Hematopoietic multipotent progenitor cell (in vitro differentiated cells): ENCODE measurements around the gene RECQL5. TPM values are rescaled to one million over a fixed set of nuclear protein-coding genes. Genes with fewer than 3 reads are reported as not detected.

Experiments
- DNase-seq, 3 donors: peaks; one replicate each; pipeline ENCODE4 v3.0.0-alpha.2; 2011 to 2015; ENCODE audit warnings: low read depth in 2 of 3, low spot score in 2 of 3
- total RNA-seq: library from RNA; depleted of rRNA; stranded (reverse); fragments of >200 nt; gene quantifications from one replicate; pipeline ENCODE4 v1.2.3, GENCODE V29; 2012

The RECQL5 gene
- total RNA-seq = 56.6 TPM

DNA sequence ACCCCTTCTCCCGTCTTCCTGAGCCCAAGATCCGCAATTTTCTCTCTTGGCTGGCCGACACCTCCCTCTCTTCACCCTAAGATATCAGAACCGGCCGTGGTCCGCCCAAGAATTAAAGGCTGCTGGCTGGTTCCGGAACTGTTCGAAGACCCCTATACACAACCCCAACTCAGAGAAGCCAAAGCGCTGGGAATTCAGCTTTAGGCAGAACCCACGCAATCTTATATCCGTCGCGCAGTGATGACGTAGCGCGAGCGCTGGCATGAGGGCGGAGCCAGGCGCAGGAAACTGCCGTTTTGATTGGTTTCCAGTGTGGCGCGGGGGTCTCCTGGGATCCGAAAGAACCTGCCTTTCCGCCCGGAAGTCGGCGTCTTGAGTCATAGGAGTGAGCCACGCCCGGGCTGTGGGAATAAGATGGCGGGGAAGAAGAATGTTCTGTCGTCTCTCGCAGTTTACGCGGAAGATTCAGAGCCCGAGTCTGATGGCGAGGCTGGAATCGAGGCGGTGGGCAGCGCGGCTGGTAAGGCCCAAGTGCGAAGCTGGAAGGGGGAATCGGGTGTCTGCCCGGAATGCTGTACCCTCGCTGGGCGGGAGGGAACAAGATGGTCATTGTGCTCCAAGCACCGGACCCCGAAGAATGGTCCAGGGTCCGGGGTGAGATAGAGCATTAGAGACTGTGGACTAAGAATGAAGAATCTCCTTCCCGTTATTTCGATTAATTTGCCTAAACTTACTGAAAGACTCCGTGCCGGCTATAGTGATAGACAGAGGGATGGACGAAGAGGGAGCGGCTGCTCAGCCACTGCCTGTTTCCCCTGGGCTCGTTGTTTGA lies at the start of gene RECQL5, which contains the start of gene SAP30BP:
RECQL5 (minus strand) TSS at position 196 of the 832 bp plus-strand sequence. CDS start 597 bp downstream, outside the sequence.
SAP30BP (plus strand) TSS at position 380 of the 832 bp plus-strand sequence; CDS start at position 415, 35 bp downstream.
- peak; percentile 98 to 99 (median 99) for DNase-seq

DNA sequence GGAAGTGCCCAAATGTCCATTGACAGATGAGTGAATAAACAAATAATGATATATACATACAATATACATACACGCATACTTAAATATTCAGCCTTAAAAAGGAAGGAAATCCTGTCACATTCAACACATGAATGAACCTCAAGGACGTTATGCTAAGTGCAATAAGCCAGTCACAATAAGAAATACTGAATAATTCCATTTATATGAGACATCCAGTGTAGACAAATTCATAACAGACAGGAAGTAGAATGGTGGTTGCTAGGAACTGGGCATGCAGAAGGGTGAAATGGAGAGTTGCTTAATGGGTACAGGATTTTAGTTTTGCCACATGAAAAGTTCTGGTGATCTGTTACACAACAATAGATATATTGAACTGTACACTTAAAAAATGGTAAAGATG lies 45.5 kb upstream of the RECQL5 start:
- DNase-seq = no peak

DNA sequence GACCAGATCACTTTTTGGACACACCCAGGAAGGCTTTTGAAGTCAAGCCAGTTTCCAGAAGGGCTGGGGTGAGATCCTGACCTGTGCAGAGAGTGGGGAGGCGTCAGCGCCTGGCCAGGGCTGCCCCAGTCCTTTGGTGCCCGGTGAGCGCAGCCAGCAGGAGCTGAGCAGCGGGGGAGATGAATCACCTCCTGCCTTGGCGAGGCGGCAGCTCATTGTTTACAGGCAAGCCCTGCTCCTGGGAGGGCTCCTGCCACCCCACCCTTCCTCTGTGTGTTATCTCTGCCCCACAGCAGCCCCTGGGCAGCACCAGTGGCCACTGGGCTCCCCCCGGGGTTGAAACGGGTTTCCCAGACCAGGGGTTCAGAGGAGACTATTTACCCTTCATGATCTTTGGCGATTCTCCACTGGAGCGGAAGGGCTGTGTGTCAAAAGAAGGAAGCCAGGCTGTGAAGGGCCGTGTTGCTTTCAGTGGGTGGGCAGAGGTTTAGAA lies 40.2 kb upstream of the RECQL5 start:
- DNase-seq = peak in 2 of 3 donors; percentile 56 to 57

DNA sequence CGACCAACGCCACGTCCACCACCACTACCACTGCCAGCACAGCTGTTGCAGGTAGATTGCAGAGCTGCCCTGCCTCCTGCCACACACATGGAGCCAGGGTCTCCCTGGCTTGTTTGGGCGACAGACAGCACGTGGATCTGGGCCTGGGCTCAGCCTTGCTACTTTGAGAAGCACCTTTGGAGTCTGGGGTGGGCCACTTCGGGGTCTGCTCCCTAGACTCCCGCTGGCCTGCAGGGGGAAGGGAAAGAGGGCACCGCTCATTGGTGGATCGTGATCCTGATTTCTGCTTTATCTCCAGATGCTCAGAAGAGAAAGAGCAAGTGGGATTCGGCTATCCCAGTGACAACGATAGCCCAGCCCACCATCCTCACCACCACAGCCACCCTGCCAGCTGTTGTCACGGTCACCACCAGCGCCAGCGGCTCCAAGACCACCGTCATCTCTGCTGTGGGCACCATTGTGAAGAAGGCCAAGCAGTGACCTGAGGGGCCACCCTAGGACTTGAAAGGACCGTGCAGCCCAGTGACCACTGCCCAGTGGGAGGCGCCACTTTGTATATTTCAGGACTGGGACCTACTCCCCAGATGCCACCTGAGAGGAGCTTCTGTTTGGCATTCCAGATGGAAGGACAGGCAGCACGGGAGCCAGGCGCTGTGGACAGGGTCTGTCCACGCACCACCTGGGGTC lies 39.2 kb upstream of the RECQL5 start:
- no peak for DNase-seq

DNA sequence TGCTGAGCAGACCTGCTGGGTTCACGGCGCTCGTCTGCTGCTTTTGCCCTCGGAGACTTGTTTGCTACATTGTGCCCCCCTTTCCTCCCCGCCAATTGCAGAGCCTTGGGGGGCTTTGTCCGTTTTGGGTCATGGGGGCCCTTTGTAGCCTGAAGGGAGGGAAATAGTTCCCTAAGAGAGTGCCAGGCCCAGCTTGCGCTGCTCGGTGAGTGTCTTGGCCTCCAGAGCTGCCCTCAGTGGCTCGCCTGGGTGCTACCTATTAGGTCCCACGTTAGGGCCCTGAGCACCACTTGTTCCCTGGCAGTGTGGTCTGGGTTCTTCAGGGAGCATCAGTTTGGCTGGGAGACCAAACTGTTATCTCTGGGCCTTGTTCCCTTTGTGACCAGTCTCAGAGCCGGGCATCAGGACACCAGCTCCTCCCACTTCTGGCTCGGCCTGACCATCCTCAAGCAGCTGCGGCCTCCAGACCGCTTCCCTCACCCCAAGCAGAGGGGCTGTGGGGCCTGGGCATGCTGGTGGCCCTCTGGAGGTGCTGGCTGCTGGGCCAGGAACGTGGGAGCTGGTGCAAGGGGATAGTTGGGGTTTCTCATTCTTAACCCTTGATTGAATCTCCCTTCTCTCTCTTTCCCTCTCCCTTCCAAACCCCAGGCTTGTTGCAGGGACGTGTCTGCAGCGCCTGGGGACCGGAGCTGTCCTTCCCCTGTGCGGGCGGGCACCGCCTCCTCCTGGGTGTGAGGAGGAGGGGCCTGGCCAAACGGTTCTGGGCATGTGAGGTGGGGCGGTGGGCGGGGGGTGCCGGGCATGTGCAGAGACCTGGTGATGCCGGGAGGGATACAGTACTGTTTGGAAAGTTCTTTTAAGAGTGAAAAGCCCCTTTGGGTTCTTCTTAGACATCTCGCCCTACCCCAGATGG lies 38.3 kb upstream of the RECQL5 start:
- no peak for DNase-seq

DNA sequence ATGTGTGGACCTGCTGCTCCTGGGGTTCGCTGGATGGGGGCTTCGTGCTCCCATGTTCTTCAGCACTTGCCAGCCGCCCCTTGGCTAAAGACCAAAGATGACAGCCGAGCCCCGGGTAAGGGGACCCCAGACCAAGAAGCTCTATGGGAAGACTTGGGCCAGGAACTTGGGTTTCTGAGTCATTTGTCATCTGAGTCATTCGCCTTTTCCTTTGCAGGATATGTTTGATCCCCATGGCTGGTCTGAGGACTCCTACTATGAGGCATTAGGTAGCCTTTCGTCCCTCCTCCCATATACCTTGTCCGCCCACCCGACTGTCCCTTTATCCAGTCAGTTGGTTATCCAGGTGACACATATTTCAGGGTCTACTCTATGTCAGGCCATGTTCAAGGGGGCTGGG lies 36.6 kb upstream of the RECQL5 start:
- DNase-seq = no peak

DNA sequence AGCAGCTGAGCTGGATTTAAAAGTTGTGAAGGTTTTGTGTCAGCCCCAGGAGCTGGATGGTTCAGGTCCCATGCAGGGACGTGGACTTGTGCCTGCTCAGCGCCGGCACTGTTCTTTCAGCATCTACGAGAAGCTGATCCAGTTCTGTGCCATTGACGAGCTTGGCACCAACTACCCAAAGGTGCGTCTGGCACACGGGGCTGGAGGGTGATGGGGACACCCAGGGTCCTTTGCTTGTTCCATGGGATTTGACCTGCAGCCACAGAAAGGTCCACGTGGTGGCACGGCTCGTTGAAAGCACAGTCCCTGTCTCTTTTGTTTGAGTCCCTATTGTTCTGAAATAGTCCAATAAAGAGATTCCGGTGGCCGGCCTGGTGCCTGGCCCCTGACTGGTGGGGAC lies 36.2 kb upstream of the RECQL5 start:
- no peak for DNase-seq

DNA sequence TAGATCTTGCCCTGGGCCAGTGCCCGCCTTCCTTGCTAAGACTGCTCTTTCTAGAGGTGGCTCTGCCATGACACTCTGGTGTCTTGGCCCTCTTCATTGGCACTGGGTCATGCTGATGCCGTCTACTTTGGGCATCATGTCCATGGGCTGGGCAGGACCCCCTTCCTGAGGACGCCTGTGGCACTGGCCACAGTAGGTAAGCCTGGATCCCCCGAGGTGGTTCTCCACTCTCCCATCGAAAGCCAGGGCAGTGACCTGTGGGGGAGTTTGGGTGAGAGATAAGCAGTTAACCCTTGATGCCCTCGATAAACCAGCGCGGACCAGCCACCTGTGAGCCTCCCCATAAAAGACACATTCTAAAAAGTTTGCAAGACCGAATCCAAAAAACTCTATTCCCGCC lies 34.3 kb upstream of the RECQL5 start:
- no peak for DNase-seq

DNA sequence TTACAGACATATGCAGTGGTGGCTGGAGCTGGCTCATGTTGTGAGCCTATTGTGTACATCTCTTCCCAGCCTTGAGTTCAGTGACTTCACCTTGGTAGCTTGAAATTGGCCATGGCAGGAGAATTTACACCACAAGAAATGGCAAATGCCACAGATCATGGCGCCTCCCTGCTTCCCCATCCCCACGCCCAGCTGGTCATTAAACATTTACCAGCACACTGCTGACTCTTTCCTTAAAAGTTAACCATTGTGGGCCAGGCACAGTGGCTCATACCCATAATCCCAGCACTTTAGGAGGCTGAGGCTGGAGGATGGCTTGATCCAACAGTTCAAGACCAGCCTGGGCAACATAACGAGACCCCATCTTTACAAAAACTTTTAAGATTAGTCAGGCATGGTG lies 31.7 kb upstream of the RECQL5 start:
- no peak for DNase-seq

DNA sequence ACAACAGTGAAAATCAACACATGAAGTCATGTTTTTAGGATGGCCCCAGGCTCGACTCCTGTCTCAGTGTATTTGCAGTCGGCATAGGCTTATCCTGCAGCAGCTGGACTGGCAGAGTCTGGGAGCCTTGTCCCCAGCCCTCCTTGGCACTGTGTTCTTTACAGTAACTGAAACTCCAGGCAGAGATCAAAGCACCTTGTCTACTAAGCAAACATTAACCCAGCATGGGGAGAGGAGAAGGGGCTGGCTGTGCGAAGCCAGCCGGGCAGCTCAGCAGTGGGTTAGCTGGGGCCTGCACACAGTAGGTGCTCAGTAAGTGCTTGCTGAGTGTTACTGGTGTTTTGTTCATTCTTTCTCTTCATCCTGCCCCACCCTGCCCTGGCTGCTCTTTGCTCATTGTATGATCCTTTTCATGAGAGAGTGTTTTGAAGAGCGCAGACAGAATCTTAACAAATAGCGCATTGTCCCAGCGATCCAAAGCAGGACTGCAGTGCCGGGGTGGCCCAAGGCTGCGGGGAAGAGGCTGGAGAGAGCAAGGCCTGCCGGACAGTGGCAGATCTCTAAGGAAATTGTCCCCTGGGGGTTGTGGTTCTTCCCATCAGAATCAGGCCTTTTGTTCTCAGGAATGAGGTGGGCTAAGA lies 30.8 kb upstream of the RECQL5 start:
- DNase-seq = no peak

DNA sequence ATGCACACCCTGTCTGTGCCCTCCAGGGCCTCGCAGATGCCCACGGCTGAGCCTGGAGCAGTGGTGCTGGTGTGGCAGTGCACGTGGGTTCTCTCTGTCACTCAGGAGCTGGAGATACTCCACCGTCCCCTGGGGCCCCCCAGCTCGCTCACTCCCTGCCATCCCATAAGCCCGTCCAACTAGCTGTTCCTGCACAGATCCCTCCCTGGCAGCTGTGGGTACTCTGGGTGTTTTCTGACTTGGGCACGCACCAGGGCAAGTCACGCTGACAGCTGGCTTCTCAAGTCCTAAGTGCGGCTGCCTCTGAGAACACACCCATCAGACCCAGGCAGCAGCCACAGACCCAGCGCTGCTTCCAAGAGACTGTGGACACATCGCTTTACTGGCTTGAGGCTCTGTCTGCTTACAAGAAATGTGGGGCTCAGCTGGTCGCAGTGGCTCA lies 28.9 kb upstream of the RECQL5 start:
- no peak for DNase-seq

DNA sequence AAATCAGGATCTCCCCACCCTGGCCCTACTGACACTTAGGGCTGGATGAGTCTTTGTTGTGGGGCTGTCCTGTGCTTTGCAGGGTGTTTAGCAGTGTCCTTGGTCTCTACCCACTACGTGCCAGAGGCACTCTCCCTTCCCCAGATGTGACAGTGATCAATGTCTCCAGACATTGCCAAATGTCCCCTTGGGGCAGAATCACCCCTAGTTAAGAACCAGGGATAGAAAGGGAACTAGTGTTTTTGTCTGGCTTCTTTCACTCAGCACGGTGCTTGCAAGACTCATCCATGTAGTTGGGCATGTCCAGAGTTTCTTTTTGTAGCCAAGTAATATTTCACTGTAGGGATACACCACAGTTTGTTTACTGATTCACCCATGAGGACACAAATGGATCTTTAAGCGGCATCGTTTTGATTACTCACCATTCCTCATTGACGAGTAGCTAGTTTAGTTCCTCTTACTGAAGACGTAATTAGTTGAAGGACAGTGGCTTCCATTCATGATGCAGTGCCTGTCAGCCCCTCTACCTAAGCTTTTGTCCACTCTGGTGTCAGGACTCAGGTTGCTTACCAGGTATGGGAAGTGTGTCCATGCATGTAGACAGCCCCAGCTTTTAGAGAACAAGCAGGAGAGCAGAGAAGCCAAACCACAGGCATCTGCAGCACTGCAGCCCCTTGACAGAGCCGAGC lies 28.3 kb upstream of the RECQL5 start:
- DNase-seq = no peak

DNA sequence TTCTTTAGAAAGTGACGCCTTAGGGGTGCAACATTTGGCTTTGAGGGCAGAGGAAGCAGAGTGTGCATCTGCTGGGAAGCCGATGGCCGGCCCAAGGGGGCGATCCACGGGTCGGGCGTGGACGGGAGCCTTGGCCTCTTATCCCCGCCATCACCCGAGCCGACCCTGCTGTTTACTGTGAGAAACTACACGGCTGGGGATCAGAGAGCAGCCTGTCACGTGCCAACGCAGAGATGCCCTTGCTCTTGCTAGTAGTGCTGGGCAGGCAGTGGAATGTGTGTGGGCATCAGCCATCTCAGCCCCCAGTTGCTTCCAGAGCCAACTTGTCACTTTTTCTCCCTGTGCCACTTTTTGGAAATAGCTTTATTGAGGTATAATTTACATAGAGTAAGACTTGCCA lies 27.6 kb upstream of the RECQL5 start:
- DNase-seq = no peak

DNA sequence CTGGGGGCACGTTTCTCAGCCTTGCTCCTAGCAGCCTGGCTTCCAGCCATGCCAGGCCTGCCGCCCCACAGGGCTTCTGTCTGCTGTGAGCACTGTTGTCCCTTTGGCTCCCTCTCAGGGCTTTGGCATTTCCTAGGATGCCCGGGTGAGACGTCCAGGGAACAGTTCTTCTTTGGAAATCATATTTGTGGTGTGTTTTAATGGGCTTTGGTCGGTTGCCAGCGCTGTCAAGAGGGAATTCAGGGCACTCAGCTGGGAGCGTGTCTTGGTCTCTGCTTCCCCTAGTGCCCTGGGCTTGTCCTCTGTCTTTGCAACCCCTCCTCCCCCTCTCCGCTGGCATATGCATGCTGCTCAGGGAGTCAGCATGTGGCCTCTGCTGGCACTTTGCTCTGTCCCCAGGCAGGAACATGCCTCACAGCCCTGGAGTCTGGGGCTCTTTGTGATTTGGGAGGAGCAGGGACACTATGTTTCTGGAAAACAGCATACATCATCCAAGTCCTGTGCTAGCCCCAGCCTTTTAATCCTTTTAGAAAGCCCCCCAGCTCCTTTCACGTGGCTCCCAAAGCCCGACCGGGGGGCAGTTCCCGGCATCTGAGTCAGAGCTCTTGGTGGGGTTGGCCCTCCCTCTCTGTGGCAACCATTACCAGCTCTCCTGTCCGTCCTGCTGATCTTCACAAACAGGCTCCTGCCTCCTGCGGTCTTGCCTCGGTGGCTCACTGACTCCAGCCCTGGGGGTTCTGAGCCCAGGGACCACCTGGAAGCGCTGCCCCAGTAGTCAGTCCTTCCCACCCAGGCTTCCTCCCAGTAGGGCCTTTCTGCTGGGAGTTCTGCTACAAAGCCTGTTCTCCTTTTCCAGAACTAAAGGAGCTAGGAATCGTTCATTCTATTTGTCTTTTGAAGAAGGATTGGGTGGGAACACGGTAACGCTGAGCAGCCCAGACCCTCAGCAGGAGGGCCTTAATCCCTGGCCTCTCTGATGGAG lies 26.8 kb upstream of the RECQL5 start:
- no peak for DNase-seq

DNA sequence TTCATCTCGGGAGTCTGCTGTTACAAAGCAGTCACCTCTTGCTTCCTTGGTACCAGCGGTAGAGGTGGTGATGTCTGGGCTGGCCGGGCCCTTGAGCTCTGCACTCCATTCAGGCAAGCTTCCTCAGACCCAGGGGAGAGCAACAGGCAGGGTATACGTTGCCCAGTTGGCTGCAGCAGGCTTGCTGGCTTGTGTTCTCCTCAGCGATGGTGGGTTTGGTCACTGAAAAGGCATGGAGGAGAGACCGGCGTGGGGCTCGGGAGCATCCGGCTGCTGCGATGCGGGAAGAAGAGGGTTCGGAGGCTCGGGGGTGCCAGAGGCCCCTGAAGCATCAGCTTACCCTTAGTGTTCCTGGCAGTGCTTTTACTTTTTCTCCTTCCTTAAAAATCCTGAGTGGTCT lies 26.0 kb upstream of the RECQL5 start:
- DNase-seq = no peak

DNA sequence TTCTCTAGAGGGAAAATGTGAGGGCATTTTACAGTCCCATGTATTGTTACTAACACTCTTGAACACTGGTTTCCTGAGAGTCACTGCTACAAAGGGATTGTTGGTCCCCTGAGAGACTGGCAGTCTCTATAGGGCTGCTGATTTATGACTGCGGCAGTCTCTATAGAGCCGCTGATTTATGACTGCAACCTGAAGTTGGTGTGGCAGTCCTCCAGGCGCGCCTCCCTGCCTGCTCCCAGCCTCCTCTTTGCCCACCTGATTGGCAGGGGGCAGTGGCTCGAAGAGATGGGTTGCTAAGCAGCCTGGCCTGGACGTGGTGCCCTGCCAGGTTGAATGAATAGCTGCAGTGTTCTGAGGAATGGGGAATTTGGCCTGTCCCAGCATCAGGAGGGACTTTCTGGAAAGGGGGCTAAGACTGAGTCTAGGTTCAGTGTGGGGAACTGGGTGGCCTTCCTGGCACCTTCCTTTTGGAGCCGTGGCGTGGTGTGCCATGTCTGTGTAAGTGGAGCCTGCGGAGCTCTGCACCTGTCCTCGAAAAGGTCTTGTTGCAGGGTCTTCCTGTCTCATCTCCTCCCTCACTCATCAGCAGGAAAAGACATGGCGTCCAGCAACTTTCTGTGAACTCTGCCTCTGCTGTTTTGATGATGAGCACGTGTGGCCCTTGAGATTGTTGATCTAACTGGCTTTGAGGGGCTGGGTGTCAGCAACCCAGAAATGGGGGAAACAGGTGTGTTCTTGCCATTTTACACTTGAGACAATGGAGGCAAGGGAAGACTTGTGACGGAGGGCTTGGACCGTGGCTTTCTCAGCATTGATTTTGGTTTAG lies 25.1 kb upstream of the RECQL5 start:
- DNase-seq = no peak

DNA sequence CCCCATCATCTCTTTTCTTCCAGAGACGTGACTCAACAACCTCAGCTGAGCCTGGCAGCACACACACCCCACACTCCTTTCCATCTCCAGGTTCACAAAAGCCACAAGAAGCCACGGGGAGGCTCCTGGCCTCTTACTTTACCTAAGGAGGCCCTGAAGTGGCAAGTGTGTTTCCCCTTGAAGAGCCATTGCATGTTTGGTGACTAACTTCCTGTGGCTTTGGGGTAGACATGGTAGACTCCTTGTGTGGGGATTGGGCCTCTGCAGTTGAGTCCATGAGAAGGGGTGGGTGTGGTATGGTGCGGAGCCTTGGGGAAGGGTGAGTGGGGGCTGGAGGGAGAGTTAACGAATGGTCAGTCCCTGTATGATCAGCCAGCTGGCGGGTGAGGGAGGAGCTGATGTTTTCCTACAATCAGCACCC lies 24.4 kb upstream of the RECQL5 start:
- no peak for DNase-seq
